ENCODE measurements around the gene MYD88. TPM values are rescaled to one million over a fixed set of nuclear protein-coding genes. Genes with fewer than 3 reads are reported as not detected.

The MYD88 gene
- total RNA-seq, 1 donor from 2014 or later = 44.6 TPM

DNA sequence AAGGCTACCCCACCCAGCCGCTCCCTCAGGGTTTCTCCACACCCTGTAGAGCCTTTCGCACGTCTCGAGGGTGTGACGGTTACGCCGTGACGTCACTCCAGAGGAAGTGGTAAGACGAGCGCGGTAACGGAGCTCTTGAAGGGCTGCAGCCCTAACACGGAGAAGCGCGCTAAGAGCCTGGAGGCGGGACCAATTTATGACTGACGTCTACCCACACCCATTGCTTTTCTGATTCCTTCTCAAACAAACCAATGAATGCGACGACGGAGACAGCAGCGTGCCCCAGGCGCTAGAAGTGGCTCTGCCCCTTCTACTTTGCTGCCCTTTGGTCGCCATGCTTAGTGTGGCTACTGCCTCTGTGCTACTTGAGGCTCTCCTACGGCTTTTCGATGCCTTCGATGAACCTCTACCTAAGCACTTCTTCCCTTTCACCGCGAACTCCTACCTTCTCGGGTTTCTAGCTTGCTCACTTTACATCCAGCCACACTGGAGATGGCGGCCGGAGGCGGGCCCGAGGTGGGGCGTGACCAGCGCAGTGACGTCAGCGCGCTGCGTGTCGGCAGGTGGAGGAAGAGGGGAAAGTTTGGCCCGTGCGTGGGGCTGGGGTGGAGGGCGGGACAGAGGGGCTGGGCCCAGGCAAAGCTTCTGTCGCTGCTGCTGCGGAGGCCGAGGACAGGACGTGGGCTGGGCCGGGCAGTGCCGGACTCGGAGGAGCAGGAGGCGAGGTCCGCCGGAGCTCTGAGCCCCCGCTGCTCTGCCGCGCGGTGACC lies 26.7 kb downstream of the MYD88 start, which contains the start of gene OXSR1:
Gene OXSR1 (plus strand): TSS at position 586 of the 770 bp plus-strand sequence. CDS start 340 bp downstream, outside the sequence.
- DNase-seq (ENCODE audit: low spot score) = peak; percentile 99

DNA sequence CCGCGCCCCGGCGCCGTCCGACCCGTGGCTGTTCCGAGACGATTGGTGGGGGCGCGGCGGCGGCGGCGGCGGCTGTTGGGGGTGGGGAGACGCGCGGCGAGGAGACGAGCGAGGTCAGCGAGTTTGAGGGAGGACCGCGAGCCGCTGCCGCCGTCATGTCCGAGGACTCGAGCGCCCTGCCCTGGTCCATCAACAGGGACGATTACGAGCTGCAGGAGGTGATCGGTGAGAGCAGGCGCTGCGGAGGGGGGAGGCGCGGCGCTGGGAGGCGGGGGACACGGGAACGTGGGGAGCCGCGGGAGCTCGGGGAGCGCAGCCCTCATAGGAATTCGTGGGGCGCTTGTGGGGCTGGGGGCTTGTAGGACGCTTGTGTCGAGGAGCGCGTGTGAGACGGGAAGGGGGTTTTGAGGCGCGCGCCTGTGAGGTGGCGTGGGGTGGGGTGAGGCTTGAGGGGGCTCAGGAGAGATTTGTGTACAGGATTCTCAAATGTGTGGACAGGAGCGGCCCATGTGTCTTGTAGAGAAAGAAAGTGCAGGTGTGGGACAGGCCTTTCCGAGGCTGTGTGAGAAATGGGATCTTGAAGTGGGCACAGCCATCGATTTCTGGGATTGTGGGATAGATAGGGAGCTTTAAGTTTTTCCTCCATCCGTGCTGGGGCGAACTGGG lies 27.4 kb downstream of the MYD88 start:
- peak; percentile 71 for DNase-seq (ENCODE audit: low spot score)

DNA sequence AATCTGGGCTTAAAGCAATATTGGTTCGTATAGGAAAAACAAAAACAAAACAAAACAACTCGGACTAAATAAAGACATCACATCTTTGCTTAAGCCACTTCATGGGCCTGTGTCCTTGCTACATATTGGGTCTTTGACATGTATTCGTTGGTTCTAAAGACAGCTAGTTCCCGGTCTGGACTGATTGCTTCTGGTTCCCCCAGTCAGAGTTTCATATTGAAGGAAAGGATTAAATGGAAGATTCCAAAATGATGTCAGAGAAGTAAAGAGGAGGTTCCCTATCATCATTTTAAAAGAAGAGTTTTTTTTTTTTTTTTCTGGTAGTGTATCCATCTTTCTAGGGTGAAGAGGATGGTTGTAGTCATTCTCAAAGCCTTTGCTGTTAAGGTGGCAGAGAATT lies 29.1 kb downstream of the MYD88 start:
- no peak for DNase-seq (ENCODE audit: low spot score)

DNA sequence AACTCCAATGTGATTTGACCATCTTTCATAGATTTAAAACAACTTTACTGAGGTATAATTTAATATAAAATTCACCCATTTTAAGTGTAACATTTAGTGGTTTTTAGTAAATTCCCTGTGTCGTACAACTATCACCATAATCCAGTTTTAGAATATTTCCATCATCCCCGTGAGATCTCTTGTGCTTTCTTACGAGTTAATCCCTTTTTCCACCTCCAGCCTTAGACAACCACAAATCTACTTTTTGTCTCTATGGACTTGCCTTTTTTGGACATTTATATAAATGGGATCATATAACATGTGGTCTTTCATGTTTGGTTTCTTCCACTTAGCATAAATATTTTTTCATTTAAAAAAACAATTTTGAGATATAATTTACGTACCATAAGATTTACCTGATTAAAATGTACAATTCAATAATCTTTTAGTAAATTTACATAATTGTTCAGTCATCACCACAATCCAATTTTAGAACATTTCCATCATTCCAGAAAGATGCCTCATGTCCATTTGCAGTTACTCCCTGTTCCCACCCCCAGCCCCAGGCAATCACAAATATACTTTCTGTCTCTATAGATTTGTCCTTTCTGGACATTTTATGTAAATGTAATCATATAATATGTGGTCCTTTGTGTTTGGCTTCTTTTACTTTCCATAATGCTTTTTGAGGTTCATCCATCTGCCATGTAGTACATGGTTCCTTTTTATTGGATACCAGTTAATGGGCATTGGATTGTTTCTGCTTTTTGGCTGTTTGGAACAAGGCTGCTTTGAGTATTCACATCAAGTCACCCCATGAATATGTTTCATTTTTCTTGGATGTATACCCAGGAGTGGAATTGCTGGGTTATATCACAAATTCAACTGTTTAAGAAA lies 29.9 kb downstream of the MYD88 start:
- DNase-seq (ENCODE audit: low spot score) = no peak

DNA sequence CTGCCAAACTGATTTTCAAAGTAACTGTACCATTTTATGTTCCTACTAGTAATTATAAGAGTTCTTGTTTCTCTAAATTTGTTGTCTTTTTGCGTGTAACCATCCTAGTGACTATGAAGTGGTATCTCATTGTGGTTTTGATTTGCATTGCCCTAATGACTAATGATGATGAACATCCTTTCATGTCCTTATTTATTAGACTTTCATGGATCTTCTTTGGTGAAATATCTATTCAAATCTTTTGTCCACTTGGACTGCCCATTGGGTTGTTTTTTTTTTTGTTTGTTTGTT lies 30.5 kb downstream of the MYD88 start:
- no peak for DNase-seq (ENCODE audit: low spot score)

DNA sequence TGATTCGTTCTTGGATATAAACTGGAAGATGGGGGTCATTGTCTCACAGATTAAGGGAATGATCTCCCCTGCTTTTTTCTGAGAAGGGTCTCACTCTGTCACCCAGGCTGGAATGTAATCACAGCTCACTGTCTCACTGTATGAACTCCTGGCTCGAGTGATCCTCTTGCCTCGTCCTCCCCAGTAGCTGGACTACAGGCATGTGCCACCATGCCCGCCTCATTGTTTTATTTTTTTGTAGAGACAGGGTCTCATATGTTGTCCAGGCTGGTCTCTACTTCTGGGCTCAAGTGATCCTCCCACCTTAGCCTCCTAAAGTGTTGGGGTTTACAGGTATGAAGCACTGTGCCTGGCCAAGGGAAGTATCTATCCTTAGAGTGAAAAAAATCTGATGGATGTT lies 32.3 kb downstream of the MYD88 start:
- no peak for DNase-seq (ENCODE audit: low spot score)

DNA sequence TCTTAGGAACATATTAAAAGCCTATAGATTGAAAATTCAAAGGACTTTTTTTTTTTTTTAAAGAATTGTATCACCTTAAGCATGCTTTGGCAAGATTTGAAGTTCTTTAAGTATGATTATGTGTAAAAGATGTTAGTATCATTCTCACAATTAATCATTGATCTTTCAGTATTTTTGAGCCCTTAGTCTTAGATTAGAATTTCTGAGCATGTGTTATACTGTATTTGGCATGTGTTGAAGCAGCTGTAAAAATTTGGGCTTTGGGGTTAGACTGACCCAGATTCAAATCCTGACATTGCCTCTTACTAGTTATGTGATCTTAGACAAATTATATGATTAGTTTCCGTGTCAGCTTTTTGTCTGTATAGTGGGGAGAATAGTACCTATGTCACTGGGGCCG lies 33.2 kb downstream of the MYD88 start:
- DNase-seq (ENCODE audit: low spot score) = no peak

DNA sequence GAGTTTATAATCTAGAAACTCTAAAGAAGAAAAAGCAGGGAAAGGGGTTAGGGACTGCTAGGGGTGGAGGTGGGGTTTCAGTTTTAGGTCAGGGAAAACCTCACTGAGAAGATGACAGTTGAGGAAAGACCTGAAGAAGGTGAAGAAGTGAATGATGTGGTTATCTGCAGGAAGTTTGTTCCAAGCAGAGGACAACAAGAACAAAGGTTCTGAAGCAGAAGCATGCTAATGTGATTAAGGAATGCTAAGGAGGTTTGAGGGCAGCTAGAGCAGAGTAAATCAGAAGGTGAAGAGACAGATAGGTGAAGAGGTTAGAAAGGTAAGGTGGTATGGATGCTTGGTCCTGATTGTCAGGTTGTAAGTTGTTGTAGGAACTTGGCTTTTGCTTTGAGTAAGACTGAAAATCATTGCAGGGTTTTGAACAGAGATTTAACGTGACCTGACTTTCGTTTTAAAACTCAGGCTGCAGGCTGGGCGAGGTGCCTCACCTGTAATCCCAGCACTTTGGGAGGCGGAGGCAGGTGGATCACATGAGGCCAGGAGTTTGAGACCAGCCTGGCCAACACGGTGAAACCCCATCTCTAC lies 35.5 kb downstream of the MYD88 start:
- no peak for DNase-seq (ENCODE audit: low spot score)

DNA sequence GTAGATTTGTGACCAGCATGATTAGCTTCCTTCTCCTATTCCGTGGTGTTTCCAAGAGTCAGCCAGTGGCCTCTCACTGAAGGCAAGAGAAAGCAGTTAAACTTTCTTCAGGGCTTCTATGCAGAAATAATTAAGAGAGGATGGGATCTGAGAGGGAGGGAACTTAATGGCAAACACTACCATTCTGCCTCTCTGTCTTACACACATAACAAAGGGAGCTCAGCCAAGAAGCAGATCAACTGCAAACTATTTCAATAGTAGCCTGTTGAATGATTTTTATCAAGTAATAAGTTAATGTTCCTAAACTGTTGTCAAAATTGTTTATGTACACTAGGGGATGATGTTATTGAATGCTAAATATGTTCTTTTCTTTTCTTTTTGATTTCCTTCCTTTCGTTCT lies 38.7 kb downstream of the MYD88 start:
- no peak for DNase-seq (ENCODE audit: low spot score)

DNA sequence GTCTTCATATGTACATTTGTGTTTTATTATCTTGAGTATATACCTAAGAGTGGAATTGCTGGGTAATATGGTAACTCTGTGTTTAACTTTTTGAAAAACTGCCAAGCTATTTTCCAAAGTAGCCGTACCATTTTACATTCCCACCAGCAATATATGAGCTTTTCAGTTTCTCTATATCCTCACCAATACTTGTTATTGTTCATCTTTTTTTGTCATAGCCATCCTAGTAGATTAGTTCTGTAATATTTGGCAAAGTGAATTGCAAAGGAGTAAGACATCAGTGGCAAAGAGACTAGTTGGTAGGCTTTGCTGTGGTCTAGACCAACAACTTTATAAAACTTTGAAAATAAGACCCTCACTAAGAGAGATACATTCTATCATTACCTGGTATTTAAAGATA lies 48.3 kb downstream of the MYD88 start:
- no peak for DNase-seq (ENCODE audit: low spot score)

DNA sequence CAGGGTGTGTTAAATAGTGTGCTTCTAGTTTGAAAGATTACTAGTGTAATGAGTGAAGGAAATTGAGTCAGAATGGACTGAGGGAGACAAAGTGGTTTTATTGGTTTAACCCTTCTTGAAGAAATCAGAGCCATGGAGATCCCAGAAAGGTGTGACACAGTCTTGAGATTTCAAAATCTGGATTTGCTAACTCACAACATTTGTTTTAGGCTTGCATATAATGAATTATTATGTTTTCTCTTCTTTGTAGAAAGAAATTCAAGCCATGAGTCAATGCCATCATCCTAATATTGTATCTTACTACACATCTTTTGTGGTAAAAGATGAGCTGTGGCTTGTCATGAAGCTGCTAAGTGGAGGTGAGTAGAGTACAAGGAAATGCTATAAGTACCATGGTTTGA lies 52.0 kb downstream of the MYD88 start:
- DNase-seq (ENCODE audit: low spot score) = no peak

Other genes starting within 250 kb of the MYD88 start
- 46.4 TPM for gene VILL, start 147.9 kb upstream of the MYD88 start, total RNA-seq
- 93.5 TPM for gene PLCD1, start 109.0 kb upstream of the MYD88 start, total RNA-seq
- 5.6 TPM for gene DLEC1, start 99.5 kb upstream of the MYD88 start, total RNA-seq
- 135 TPM for gene ACAA1, start 1.5 kb upstream of the MYD88 start, total RNA-seq
- 51.3 TPM for gene OXSR1, start 26.9 kb downstream of the MYD88 start, total RNA-seq
- 0.68 TPM for gene SLC22A13, start 127.2 kb downstream of the MYD88 start, total RNA-seq
- not detected for gene SLC22A14, start 143.6 kb downstream of the MYD88 start, total RNA-seq
- 19.3 TPM for gene XYLB, start 208.1 kb downstream of the MYD88 start, total RNA-seq

Data from ureter (tissue), 1 donor.